Measurements from ENCODE around the gene TTC14. TPM values are rescaled to one million over a fixed set of nuclear protein-coding genes. Genes with fewer than 3 reads are reported as not detected.

The TTC14 gene, protein sequence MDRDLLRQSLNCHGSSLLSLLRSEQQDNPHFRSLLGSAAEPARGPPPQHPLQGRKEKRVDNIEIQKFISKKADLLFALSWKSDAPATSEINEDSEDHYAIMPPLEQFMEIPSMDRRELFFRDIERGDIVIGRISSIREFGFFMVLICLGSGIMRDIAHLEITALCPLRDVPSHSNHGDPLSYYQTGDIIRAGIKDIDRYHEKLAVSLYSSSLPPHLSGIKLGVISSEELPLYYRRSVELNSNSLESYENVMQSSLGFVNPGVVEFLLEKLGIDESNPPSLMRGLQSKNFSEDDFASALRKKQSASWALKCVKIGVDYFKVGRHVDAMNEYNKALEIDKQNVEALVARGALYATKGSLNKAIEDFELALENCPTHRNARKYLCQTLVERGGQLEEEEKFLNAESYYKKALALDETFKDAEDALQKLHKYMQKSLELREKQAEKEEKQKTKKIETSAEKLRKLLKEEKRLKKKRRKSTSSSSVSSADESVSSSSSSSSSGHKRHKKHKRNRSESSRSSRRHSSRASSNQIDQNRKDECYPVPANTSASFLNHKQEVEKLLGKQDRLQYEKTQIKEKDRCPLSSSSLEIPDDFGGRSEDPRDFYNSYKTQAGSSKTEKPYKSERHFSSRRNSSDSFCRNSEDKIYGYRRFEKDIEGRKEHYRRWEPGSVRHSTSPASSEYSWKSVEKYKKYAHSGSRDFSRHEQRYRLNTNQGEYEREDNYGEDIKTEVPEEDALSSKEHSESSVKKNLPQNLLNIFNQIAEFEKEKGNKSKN
- 46.1 TPM for total RNA-seq

DNA sequence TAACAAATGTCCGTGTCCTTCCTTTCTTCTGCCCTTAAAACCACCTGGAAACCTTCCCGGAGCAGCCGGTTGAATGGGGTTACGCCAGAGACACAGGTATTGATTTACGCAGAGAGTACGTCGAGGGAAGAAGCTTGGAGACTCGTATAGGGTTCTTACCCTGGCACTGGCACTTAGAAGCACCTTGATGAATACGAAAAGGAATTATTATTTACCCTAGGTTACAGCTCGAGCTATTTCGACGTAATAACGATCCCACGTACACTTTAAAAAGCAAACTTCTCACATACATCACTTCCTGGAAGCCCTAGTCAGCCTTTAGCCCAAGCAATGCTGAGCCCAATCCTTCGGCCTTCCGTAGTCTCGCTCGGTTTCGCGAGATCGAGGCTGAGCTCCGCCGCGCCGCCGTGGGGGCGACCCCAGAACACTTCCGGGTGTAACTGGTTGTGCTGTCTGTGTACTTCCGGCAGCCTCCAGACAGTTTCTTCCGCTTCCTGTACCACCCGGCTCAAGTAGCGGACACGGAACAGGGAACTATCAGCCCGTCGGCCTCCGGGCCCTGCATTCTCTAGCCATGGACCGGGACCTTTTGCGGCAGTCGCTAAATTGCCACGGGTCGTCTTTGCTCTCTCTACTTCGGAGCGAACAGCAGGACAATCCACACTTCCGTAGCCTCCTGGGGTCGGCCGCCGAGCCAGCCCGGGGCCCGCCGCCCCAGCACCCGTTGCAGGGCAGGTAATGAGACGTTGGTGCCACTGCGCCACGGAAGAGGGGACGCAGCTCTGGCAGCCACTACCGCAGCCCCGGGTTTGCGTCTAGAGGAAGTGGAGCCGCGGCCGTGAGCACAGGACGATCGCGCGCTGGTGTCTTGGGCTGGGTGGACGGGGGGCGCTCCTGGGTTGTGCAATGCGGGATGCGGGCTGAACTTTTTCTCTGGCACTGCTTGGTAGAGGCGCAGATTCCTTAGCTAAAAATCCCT lies at the start of gene TTC14:
Gene TTC14 (plus strand): TSS at position 476 of the 979 bp plus-strand sequence. CDS start 99 bp downstream, at position 575.

Small RNA genes within 50 kb of the gene (small RNA-seq; reads per million reads assigned to genes)
- not detected for gene AC068298.1
- gene RNU6-486P: not detected

Other genes starting within 250 kb of the TTC14 start
- gene CCDC39, start 77.3 kb downstream of the TTC14 start, total RNA-seq: 3.9 TPM

Measured in diencephalon (tissue), 1 donor.